GM18526 (cell line): ENCODE results near the gene GOLT1B.

Experiments used
- POLR2A ChIP-seq: IDR thresholded peaks from 3 replicates; pipeline ENCODE4 v1.6.1; 2011; ENCODE audit not compliant: insufficient read length; ENCODE audit errors: extremely low read depth

Gene GOLT1B

GRCh38 chr12:21505888-21506287, 4.3 kb downstream of the GOLT1B start:
- TF ChIP-seq POLR2A, result no peak

GRCh38 chr12:21507849-21508248, 6.3 kb downstream of the GOLT1B start:
- TF ChIP-seq POLR2A, result no peak

- no peak for TF ChIP-seq POLR2A
These were observed 8.2 kb downstream of the GOLT1B start for GRCh38 chr12:21509768-21510167.

- TF ChIP-seq POLR2A, result no peak
These were observed 14.7 kb downstream of the GOLT1B start for GRCh38 chr12:21516281-21516680.

- TF ChIP-seq POLR2A, result no peak
These were observed 16.9 kb downstream of the GOLT1B start for GRCh38 chr12:21518451-21518850.

- no peak for TF ChIP-seq POLR2A
These were observed 20.0 kb downstream of the GOLT1B start for GRCh38 chr12:21521541-21521940.

GRCh38 chr12:21523148-21523547, 21.6 kb downstream of the GOLT1B start:
- no peak for TF ChIP-seq POLR2A

GRCh38 chr12:21526053-21526452, 24.5 kb downstream of the GOLT1B start, which contains the start of gene SPX:
Gene SPX (plus strand): TSS chr12:21526296. CDS start chr12:21526473, 177 bp downstream.
- TF ChIP-seq POLR2A, result no peak

- TF ChIP-seq POLR2A, result no peak
These were observed 25.2 kb downstream of the GOLT1B start for GRCh38 chr12:21526721-21527345.

GRCh38 chr12:21527451-21528180, 26.0 kb downstream of the GOLT1B start:
- TF ChIP-seq POLR2A, result peak; percentile 40

- TF ChIP-seq POLR2A, result no peak
These were observed 27.4 kb downstream of the GOLT1B start for GRCh38 chr12:21528953-21529352.

- no peak for TF ChIP-seq POLR2A
These were observed 27.9 kb downstream of the GOLT1B start for GRCh38 chr12:21529456-21529855.

GRCh38 chr12:21538061-21538653, 36.6 kb downstream of the GOLT1B start:
- no peak for TF ChIP-seq POLR2A

- TF ChIP-seq POLR2A, result no peak
These were observed 38.2 kb downstream of the GOLT1B start for GRCh38 chr12:21539797-21540196.

GRCh38 chr12:21541773-21542172, 40.2 kb downstream of the GOLT1B start:
- no peak for TF ChIP-seq POLR2A

GRCh38 chr12:21542403-21542802, 40.8 kb downstream of the GOLT1B start:
- no peak for TF ChIP-seq POLR2A
